ENCODE data around the gene GRK5. TPM values are rescaled to one million over a fixed set of nuclear protein-coding genes. Genes with fewer than 3 reads are reported as not detected.

The GRK5 gene
- total RNA-seq, 6 experiments from 2014 or later: 5.9 to 11.5 (median 7.9) TPM

GRCh38 chr10:119415121-119415520, 207.8 kb downstream of the GRK5 start:
- Histone ChIP-seq H3K4me1 (peaks cover 0 to 10% (median 0%) of the 10 kb centered on the region in 4 donors), H3K27ac (no peak overlapping the region), H3K4me3 (no peak overlapping the region), H3K36me3 (no peaks in the 10 kb centered on the region), H3K27me3 (no peaks in the 10 kb centered on the region), H3K9me3 (no peaks in the 10 kb centered on the region)
- TF ChIP-seq, protein P1, sequence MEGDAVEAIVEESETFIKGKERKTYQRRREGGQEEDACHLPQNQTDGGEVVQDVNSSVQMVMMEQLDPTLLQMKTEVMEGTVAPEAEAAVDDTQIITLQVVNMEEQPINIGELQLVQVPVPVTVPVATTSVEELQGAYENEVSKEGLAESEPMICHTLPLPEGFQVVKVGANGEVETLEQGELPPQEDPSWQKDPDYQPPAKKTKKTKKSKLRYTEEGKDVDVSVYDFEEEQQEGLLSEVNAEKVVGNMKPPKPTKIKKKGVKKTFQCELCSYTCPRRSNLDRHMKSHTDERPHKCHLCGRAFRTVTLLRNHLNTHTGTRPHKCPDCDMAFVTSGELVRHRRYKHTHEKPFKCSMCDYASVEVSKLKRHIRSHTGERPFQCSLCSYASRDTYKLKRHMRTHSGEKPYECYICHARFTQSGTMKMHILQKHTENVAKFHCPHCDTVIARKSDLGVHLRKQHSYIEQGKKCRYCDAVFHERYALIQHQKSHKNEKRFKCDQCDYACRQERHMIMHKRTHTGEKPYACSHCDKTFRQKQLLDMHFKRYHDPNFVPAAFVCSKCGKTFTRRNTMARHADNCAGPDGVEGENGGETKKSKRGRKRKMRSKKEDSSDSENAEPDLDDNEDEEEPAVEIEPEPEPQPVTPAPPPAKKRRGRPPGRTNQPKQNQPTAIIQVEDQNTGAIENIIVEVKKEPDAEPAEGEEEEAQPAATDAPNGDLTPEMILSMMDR (IDR thresholded peaks at IDR 0.05): no peak
- no peak for TF ChIP-seq POLR2A (IDR thresholded peaks at IDR 0.05)
- intact Hi-C loops (cut with DNase I): loop anchor here (5.0 to 10.0 kb wide), 3 partner anchors 130 to 213 kb away; partner anchors contain the start of gene GRK5 (in 1 of the 2)
- ATAC-seq: no peak
- DNase-seq: no peak
- WGBS (ENCODE audit: insufficient coverage, low coverage, low lambda C conversion rate, missing lambda C conversion rate): 64% methylated on average over 5 of the region's 6 CpGs

GRCh38 chr10:119415536-119416503, 208.4 kb downstream of the GRK5 start:
- no peaks in the 10 kb centered on the region for H3K9me3 ChIP-seq
- H3K27me3 ChIP-seq: no peaks in the 10 kb centered on the region
- no peak for DNase-seq
- no peak overlapping the region for H3K4me3 ChIP-seq
- intact Hi-C loops (cut with DNase I): loop anchor here (5.0 to 10.0 kb wide), 3 partner anchors 131 to 214 kb away; partner anchors contain the start of gene GRK5 (in 1 of the 2)
- H3K4me1 ChIP-seq: peaks cover 0 to 10% (median 0%) of the 10 kb centered on the region in 4 donors
- no peaks in the 10 kb centered on the region for H3K36me3 ChIP-seq
- no peak for TF ChIP-seq POLR2A (IDR thresholded peaks at IDR 0.05)
- TF ChIP-seq, protein P1 (IDR thresholded peaks at IDR 0.05): no peak
- 59% methylated on average over 9 of the region's 21 CpGs for WGBS (ENCODE audit: insufficient coverage, low coverage, low lambda C conversion rate, missing lambda C conversion rate)
- no peak for ATAC-seq
- H3K27ac ChIP-seq: no peak overlapping the region

GRCh38 chr10:119416855-119417254, 209.5 kb downstream of the GRK5 start:
- TF ChIP-seq POLR2A (IDR thresholded peaks at IDR 0.05): no peak
- TF ChIP-seq, protein P1 (IDR thresholded peaks at IDR 0.05): peak; percentile 77 to 87 (median 82)
- H3K27me3 ChIP-seq: no peaks in the 10 kb centered on the region
- DNase-seq: peak; percentile 70 to 74 (median 71)
- H3K27ac ChIP-seq: no peak overlapping the region
- intact Hi-C loops (cut with DNase I): loop anchor here (5.0 to 10.0 kb wide), 3 partner anchors 132 to 215 kb away; partner anchors contain the start of gene GRK5 (in 1 of the 2)
- peak; percentile 70 to 83 (median 82) for ATAC-seq
- no peak overlapping the region for H3K4me3 ChIP-seq
- no peaks in the 10 kb centered on the region for H3K36me3 ChIP-seq
- no peaks in the 10 kb centered on the region for H3K9me3 ChIP-seq
- 33% methylated on average over 6 of the region's 10 CpGs for WGBS (ENCODE audit: insufficient coverage, low coverage, low lambda C conversion rate, missing lambda C conversion rate)
- peaks cover 0 to 10% (median 0%) of the 10 kb centered on the region in 4 donors for H3K4me1 ChIP-seq

DNA sequence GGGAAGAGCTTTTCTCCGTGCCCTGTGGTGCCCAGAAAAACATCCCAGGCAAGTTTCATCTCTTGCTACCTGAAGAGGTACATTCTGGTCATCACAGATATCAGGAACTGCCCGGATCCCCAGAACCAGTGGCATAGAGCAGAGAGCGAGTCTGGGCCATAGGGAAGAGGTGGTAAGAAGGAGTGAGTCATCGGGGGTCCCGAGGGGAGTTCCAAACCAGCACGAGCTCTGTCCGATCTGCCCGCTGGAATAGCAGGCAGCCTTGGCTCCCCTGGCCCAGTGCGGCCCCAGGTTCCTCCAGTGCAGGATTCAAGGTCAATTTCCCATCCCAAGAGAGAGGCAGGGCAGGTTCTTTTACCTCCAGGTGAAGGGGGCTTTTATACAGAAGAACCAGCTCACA, 210.5 kb downstream of the GRK5 start:
- DNase-seq (no peak), ATAC-seq (no peak)
- Histone ChIP-seq H3K36me3 (no peaks in the 10 kb centered on the region), H3K9me3 (no peaks in the 10 kb centered on the region), H3K4me3 (no peak overlapping the region), H3K4me1 (peaks cover 0 to under 1% (median 0%) of the 10 kb centered on the region in 4 donors), H3K27me3 (no peaks in the 10 kb centered on the region), H3K27ac (no peak overlapping the region)
- WGBS (ENCODE audit: insufficient coverage, low coverage, low lambda C conversion rate, missing lambda C conversion rate): no CpG with 5 or more reads among the region's 9 CpGs
- TF ChIP-seq, protein P1 (IDR thresholded peaks at IDR 0.05): no peak
- TF ChIP-seq POLR2A (IDR thresholded peaks at IDR 0.05): no peak
- intact Hi-C loops (cut with DNase I): loop anchor here (5.0 to 10.0 kb wide), 3 partner anchors 133 to 216 kb away; partner anchors contain the start of gene GRK5 (in 1 of the 2)

Measured in right lobe of liver (tissue), 6 donors.